Osteocyte (in vitro differentiated cells): ENCODE data around the gene SMCO3. TPM values are rescaled to one million over a fixed set of nuclear protein-coding genes. Genes with fewer than 3 reads are reported as not detected.

Source experiments
- DNase-seq: peaks from one replicate; pipeline ENCODE4 v3.0.0; 2021; ENCODE audit warnings: mixed read lengths; ENCODE audit not compliant: unreplicated experiment; ENCODE audit errors: extremely low spot score
- H3K27ac Mint-ChIP-seq: one replicate; pipeline ENCODE4 v1.8.0; 2021; ENCODE audit warnings: mild to moderate bottlenecking, mixed read lengths; ENCODE audit not compliant: unreplicated experiment
- H3K27me3 Mint-ChIP-seq: one replicate; pipeline ENCODE4 v1.8.0; 2021; ENCODE audit warnings: mixed read lengths; ENCODE audit not compliant: unreplicated experiment
- H3K36me3 Mint-ChIP-seq: one replicate; pipeline ENCODE4 v1.8.0; 2021; ENCODE audit warnings: mixed read lengths; ENCODE audit not compliant: unreplicated experiment
- H3K4me1 Mint-ChIP-seq: one replicate; pipeline ENCODE4 v1.8.0; 2021; ENCODE audit warnings: mixed read lengths; ENCODE audit not compliant: unreplicated experiment
- H3K4me3 Mint-ChIP-seq: one replicate; pipeline ENCODE4 v1.8.0; 2021; ENCODE audit warnings: mild to moderate bottlenecking, moderate library complexity, mixed read lengths; ENCODE audit not compliant: unreplicated experiment
- H3K9me3 Mint-ChIP-seq: one replicate; pipeline ENCODE4 v1.8.0; 2021; ENCODE audit warnings: mixed read lengths; ENCODE audit not compliant: unreplicated experiment
- total RNA-seq: library from RNA; stranded (reverse); gene quantifications from 2 replicates; pipeline ENCODE4 v1.2.1, GENCODE V29; 2021
- TF ChIP-seq, protein P1 (sequence below): fragments of 200-600 bp; sonication (generic); IDR thresholded peaks from 2 replicates; pipeline ENCODE4 v1.5.0; 2021; ENCODE audit warnings: antibody characterized with exemption, mild to moderate bottlenecking, moderate library complexity

The SMCO3 gene
- total RNA-seq, 1 donor from 2014 or later = not detected

DNA sequence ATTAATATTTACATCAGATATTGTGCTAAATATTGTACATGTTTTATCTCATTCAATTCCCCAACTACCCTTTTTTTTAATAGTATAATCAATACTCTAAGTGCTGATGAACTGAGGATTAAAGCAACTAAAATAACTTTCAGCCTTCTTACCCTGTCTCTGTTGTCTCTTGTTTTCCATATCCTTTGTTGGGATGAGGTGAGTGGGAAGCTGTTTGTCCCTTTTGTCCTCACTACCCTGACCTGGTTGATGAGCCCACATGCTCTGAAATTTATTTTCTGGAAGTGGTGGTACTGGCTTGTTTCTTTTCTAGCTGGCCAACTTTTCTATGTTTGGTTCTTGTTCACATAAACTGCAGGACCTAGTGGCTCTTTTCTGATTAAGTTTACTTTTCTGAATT lies 38.9 kb upstream of the SMCO3 start:
- H3K27ac Mint-ChIP-seq = no peak overlapping the region
- H3K4me1 Mint-ChIP-seq = peaks cover 26% of the 10 kb centered on the region
- no peak for DNase-seq
- TF ChIP-seq, protein P1, sequence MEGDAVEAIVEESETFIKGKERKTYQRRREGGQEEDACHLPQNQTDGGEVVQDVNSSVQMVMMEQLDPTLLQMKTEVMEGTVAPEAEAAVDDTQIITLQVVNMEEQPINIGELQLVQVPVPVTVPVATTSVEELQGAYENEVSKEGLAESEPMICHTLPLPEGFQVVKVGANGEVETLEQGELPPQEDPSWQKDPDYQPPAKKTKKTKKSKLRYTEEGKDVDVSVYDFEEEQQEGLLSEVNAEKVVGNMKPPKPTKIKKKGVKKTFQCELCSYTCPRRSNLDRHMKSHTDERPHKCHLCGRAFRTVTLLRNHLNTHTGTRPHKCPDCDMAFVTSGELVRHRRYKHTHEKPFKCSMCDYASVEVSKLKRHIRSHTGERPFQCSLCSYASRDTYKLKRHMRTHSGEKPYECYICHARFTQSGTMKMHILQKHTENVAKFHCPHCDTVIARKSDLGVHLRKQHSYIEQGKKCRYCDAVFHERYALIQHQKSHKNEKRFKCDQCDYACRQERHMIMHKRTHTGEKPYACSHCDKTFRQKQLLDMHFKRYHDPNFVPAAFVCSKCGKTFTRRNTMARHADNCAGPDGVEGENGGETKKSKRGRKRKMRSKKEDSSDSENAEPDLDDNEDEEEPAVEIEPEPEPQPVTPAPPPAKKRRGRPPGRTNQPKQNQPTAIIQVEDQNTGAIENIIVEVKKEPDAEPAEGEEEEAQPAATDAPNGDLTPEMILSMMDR = no peak
- no peaks in the 10 kb centered on the region for H3K36me3 Mint-ChIP-seq
- no peaks in the 10 kb centered on the region for H3K27me3 Mint-ChIP-seq
- H3K9me3 Mint-ChIP-seq = peaks cover 11% of the 10 kb centered on the region
- no peak overlapping the region for H3K4me3 Mint-ChIP-seq

GRCh38 chr12:14850929-14851663 lies 37.1 kb upstream of the SMCO3 start:
- H3K27me3 Mint-ChIP-seq = no peaks in the 10 kb centered on the region
- peaks cover 37% of the 10 kb centered on the region for H3K4me1 Mint-ChIP-seq
- H3K27ac Mint-ChIP-seq = no peak overlapping the region
- no peaks in the 10 kb centered on the region for H3K36me3 Mint-ChIP-seq
- H3K9me3 Mint-ChIP-seq = no peaks in the 10 kb centered on the region
- no peak for DNase-seq
- TF ChIP-seq, protein P1 = no peak
- H3K4me3 Mint-ChIP-seq = no peak overlapping the region

DNA sequence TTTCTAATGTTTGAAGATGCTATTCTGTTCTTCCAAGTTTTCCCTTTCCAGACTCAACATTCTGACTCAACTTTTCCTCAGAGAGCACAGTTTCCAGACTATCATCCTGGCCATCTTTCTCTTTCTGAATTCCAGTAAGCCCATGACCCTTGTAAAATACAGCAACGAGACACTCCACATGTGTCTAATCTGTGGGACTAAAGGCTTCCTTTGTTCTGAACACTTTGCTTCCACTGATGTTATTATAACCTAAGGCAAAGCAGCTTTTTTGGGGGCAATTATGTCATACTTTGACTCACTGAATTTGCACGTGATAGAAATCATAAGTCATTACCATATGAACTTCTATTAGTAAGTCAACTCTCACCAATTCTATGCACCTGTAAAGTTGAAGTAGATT lies 35.7 kb upstream of the SMCO3 start:
- no peak for DNase-seq
- TF ChIP-seq, protein P1 = no peak
- Mint-ChIP-seq H3K36me3 (no peaks in the 10 kb centered on the region), H3K27ac (peak overlapping the region; percentile 72), H3K9me3 (no peaks in the 10 kb centered on the region), H3K4me3 (no peak overlapping the region), H3K27me3 (no peaks in the 10 kb centered on the region), H3K4me1 (peaks cover 35% of the 10 kb centered on the region)

DNA sequence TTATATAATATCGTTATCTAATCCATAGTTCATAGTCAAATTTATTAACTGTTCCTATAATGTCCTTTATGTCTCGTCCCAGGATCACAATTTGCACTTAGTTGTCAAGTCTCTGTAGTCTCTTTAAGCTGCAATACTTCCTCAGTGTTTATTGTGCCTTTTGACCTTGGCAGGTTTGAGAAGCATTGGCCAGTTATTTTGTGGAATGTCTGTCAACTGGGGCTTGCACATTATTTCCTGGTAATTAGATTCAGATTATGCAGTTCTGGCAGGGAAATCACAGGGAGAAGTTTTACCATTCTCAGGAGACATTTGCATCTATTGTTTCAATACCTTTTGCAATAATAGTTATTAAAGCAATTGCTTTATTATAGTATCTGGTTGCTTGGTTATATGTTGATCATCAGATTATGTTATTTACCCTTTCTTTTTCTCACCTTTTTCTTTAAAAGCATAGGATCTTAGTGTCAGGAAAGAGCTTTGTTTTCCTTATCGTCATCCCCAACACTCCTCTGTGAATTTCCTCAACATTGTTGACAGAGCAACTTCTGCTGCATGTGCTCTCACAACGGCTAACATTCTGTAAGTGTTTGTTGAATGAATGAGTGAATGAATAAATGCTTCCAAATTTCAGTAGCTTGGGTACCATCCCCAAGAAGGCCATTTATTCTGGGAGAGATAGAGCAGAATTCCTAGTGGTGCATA lies 33.0 kb upstream of the SMCO3 start:
- H3K4me3 Mint-ChIP-seq = no peak overlapping the region
- TF ChIP-seq, protein P1 = no peak
- no peaks in the 10 kb centered on the region for H3K36me3 Mint-ChIP-seq
- no peak for DNase-seq
- H3K27ac Mint-ChIP-seq = no peak overlapping the region
- no peaks in the 10 kb centered on the region for H3K9me3 Mint-ChIP-seq
- peaks cover 43% of the 10 kb centered on the region for H3K4me1 Mint-ChIP-seq
- no peaks in the 10 kb centered on the region for H3K27me3 Mint-ChIP-seq

GRCh38 chr12:14846042-14846587 lies 32.1 kb upstream of the SMCO3 start:
- Mint-ChIP-seq H3K9me3 (no peaks in the 10 kb centered on the region), H3K4me1 (peaks cover 52% of the 10 kb centered on the region), H3K27ac (no peak overlapping the region), H3K27me3 (no peaks in the 10 kb centered on the region), H3K4me3 (no peak overlapping the region), H3K36me3 (no peaks in the 10 kb centered on the region)
- no peak for DNase-seq
- TF ChIP-seq, protein P1 = no peak
